Epithelial cell of prostate (primary cell): ENCODE measurements around the gene NOSTRIN.
"Not testable (repeated sequence)": the region's sequence is repeated elsewhere in the genome, so short reads cannot be mapped to it uniquely, and the experiment has no call there.

Experiments used
- DNase-seq: peaks from one replicate; pipeline ENCODE4 v3.0.0-alpha.2; 2011; ENCODE audit warnings: low read depth, low spot score
- H3K27ac ChIP-seq: fragments of 450-650 bp; 2 replicates; pipeline ENCODE4 v1.5.1; 2017; ENCODE audit warnings: mild to moderate bottlenecking

Gene NOSTRIN

DNA sequence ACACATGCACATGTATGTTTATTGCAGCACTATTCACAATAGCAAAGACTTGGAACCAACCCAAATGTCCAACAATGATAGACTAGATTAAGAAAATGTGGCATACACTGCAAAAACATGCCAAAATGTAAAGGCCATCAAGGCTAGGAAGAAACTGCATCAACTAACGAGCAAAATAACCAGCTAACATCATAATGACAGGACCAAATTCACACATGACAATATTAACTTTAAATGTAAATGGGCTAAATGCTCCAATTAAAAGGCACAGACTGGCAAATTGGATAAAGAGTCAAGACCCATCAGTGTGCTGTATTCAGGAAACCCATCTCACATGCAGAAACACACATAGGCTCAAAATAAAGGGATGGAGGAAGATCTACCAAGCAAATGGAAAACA, 64.7 kb downstream of the NOSTRIN start:
- H3K27ac ChIP-seq, DNase-seq: not testable (repeated sequence)

- not testable (repeated sequence) for DNase-seq, H3K27ac ChIP-seq
Measured at GRCh38 chr2:168870369-168870768, 67.9 kb downstream of the NOSTRIN start.

DNA sequence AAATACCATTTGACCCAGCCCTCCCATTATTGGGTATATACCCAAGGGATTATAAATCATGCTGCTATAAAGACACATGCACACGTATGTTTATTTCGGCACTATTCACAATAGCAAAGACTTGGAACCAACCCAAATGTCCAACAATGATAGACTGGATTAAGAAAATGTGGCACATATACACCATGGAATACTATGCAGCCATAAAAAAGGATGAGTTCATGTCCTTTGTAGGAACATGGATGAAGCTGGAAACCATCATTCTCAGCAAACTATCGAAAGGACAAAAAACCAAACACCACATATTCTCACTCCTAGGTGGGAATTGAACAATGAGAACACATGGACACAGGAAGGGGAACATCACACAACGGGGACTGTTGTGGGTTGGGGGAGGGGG, 68.4 kb downstream of the NOSTRIN start:
- not testable (repeated sequence) for DNase-seq, H3K27ac ChIP-seq

- H3K27ac ChIP-seq, result no peak overlapping the region
- DNase-seq, result no peak
Measured at GRCh38 chr2:168874368-168875054, 72.1 kb downstream of the NOSTRIN start.

DNA sequence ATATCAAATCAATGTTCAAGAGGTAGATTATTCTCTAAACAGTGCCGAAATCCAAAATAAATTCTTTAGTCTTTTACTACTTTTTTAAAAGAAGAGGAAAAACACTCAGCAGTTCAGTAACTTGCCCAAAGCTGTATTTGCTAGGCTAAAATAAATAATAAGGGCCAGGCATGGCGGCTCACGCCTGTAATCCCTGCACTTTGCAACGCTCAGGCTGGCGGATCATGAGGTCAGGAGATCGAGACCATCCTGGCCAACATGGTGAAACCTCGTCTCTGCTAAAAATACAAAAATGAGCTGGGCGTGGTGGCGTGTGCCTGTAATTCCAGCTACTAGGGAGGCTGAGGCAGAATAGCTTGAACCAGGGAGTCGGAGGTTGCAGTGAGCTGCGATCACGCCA, 79.7 kb downstream of the NOSTRIN start:
- H3K27ac ChIP-seq, DNase-seq: not testable (repeated sequence)

- H3K27ac ChIP-seq, result no peak overlapping the region
- peak; percentile 59 for DNase-seq
Measured at GRCh38 chr2:168884975-168885374, 82.5 kb downstream of the NOSTRIN start.

- H3K27ac ChIP-seq, result no peak overlapping the region
- no peak for DNase-seq
Measured at GRCh38 chr2:168889635-168890005, 87.2 kb downstream of the NOSTRIN start.

DNA sequence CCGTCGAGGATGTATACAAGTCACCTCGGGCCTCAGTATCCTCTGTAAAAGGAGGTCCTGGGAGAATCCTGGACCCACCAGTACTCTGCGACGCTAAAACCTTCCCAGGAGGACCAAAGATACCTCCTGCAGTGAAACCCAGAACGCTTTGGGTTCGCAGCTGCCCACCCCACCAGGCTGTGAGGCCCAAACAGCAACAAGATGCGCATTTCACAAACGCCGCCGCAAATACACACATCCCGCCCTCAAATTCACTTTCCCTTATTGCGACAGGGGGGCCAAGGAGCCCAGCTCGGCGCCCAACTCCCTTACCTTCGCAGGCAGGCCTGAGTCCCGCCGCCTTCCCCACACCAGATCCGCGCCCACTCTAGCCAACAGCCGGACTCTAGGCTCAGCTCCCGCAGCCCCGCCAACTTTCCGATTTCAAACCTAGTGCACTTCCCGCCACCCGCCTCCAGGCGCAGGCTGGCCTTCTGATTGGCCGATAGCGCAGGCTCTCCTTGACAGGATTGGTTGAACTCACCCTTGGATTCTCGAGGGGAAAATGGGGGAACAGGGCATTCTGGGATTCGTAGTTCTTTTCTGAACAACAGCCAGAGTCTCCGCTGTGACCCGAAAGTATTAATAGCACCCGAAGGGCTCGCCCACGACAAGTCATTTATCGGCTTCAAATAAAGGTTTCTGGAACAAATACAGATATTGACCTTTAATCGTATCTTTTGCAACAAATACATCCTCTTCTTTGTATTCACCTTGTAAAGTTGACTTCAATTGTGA, 87.8 kb downstream of the NOSTRIN start, which contains the start of gene SPC25:
Gene SPC25, minus strand, starts transcription at position 425 of the 777 bp plus-strand sequence. CDS start 911 bp downstream, outside the sequence.
- H3K27ac ChIP-seq, result no peak within 1 kb of the TSS
- DNase-seq, result peak; percentile 29

- DNase-seq, result no peak
- no peak overlapping the region for H3K27ac ChIP-seq
Measured at GRCh38 chr2:168892327-168892726, 89.9 kb downstream of the NOSTRIN start.

DNA sequence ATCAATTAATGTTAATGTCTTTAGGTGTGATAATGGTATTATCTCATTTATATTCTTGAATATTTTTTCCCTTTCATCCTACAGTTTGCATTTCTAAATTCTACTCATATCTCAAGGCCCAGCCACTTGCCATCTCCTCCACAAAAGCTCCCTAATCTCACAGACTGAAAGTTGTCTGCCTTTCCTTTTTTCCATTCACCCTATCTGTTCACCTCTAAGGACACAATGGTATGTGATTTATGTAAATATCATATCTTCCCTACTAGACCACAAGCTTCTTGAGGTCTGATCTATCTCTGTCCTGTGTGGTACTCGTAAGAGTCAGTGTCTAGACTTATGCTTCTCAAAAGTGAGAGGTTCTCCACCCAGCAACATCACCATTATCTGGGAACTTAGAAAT, 91.7 kb downstream of the NOSTRIN start:
- DNase-seq, result no peak
- no peak overlapping the region for H3K27ac ChIP-seq

- no peak overlapping the region for H3K27ac ChIP-seq
- DNase-seq, result no peak
Measured at GRCh38 chr2:168894720-168895119, 92.3 kb downstream of the NOSTRIN start.

DNA sequence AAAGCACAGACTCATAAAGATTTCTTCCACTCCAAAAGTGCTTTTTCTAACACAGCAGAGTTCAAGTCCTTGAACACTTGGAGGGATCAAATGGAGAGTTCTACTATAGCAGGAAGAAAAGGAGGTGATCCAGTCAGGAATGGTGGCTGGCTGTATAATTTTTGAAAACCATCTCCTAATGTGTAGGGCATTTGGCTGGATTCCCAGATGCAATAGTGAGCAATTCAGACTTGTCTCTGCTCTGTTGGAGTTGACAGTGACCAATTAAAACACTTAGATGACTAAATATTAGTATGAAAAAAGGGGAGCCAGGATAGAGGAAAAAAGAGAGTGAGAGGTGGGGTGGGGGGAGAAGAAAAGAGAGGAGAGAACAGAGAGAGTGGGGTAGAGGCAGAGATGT, 93.3 kb downstream of the NOSTRIN start:
- H3K27ac ChIP-seq, result no peak overlapping the region
- no peak for DNase-seq

DNA sequence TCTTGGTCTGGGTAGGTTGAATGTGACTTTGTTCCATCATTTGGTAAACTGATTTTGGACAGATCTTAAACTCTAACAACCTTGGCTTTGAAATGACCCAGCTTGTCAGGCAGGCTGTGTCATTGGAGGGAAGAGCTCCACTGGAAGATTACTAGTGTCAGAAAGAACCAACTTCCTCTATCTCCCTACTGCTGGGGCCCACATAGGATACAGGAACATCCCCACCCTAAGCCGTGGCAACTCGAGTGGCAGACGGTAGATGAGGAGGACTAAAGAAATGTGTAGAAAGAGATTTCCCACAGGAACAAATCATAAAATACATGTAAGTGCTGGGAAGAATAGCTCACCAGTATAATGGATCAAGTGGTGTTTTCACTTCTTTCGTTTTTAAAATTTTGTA, 94.3 kb downstream of the NOSTRIN start:
- no peak for DNase-seq
- H3K27ac ChIP-seq, result no peak overlapping the region

GRCh38 chr2:168897449-168897848, 95.0 kb downstream of the NOSTRIN start:
- no peak overlapping the region for H3K27ac ChIP-seq
- no peak for DNase-seq

DNA sequence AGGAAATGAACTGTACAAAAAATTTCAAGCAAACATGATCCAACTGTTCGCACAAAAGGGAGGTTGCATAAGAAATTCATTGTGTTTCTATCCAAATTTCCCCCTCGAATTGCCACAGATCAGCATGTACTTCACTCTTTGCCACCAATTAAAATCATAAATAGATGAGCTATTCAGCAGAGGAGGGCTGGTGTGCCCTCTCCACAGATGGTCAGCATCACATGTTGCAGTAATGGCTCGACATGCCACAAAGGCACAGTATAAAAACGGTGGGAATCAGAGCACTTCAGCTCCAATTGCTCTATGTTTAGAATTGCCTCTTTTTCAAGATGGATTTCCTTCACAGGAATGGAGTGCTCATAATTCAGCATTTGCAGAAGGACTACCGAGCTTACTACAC, 98.6 kb downstream of the NOSTRIN start, which contains the start of gene G6PC2:
Gene G6PC2, plus strand, starts transcription at position 289 of the 400 bp plus-strand sequence. Its CDS starts 41 bp downstream, at position 330.
- no peak within 1 kb of the TSS for H3K27ac ChIP-seq
- DNase-seq, result no peak

DNA sequence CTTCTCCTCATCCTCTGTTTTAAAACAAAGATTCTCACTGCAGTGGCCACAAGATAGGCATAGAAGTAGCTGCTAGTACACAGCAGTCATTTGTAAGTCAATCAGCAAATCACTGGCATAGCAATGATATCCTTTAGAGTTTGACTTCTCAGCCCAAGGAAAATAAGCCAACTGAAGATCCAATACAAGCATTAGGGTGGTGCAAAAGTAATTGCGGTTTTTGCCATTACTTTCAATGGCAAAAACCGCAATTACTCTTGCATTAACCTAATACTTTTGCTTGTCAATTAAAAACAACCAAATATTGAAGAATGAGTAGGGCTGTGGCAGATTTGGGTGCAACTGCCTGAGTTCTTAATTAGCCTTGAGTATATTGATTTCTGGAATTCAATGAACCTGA, 101.5 kb downstream of the NOSTRIN start:
- no peak for DNase-seq
- H3K27ac ChIP-seq, result no peak overlapping the region

DNA sequence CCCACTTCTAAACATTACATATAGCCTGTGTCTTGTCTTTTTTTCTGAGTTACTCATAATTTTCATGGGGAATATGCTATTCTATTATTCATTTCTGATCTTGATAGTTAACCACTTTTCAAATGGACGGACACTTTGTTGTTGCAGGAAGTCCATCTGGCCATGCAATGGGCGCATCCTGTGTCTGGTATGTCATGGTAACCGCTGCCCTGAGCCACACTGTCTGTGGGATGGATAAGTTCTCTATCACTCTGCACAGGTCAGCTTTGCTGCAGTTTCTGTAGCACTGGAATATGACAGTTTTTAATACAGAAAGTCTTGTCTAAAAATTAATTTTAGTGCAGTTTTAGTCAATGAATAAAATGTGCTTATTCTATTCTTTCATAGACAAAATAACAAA, 101.9 kb downstream of the NOSTRIN start:
- H3K27ac ChIP-seq, result no peak overlapping the region
- no peak for DNase-seq

DNA sequence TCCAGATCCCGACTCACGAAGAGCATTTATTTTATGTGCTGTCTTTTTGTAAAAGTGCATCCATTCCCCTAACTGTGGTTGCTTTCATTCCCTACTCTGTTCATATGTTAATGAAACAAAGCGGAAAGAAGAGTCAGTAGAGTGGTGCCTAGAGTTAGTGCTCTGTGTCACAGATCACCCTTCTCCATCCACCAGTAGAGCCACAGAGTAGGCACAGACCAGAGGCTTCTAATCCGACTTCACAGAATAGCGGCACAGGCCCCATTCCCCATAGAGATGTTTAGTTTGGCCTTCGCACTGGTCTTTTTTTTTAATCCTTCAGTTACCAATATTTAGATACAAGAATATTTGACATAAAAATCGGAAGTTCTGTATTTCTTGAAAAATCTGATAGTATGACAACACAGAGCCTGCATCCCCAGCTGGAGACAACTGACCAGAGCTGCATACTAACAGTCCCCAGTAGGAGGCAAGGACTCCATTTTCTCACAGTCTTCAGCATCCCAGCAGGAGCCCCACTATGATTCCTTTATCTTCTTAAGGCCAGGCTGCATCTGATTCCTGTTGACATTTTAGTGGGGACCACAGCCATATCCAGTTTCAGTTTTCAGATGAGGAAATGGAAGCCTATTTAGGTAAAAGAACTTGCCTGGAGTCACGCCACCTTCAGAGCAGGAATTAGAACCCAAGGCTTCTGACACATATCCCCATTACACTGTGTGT, 105.7 kb downstream of the NOSTRIN start:
- no peak overlapping the region for H3K27ac ChIP-seq
- no peak for DNase-seq

GRCh38 chr2:168910330-168910729, 107.9 kb downstream of the NOSTRIN start:
- no peak for DNase-seq

DNA sequence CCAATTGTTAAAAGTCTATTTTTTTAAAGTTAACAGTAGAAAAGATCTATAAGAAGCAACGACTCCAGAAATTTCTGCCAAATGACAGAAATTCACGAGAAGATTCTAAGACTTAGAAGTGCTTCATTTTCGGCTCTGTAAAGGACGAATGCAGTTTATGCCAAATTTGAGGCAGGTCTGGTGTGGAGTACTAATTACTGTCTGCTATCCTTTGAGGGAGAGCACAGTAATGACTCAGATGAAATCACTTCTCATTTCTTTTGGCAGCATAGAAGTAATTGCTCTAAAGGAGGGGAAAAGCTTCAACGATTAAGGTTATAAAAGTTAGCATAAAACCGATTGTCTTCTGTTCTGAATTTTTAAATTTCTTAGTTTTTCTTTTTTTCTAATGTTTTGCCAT, 110.0 kb downstream of the NOSTRIN start:
- DNase-seq, result no peak
- H3K27ac ChIP-seq, result no peak overlapping the region

More at GRCh38 chr2:168910330-168910729, 107.9 kb downstream of the NOSTRIN start:
- H3K27ac ChIP-seq, result no peak overlapping the region

DNA sequence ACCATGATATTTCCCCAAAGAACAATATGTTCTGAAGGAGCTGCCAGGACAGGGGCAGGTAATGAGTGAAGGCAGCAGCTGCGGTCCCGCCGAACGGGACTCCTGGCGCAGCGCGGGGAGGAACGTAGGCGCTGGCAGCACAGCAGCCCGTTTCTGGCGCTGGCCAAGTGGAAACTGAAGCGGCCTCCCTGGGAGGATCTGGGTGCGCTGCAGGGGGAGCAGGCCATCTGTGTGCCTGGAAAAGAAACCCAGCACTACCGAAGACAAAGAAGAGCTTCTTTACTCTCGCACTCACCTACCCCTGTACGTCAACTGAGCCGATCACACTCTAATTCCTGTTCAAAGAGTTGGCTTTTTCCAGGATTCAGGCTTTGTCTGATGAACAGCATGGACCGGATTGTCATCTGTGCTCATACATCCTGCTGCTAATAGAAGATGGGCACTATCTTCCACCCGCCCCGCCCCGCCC, 110.5 kb downstream of the NOSTRIN start:
- no peak for DNase-seq
- H3K27ac ChIP-seq, result no peak overlapping the region
